Stimulated activated CD8-positive, alpha-beta memory T cell treated with anti-CD3 and anti-CD28 coated beads, Interleukin-12 subunit alpha, Interleukin-12 subunit beta, amount 100 ng/mL, for 1 hour (primary cell): ENCODE results near the gene SOS2.
"Not testable (repeated sequence)": the region's sequence is repeated elsewhere in the genome, so short reads cannot be mapped to it uniquely, and the experiment has no call there.

ENCODE experiments used
- DNase-seq: peaks from one replicate; pipeline ENCODE4 v3.0.0-alpha.2; 2020; ENCODE audit warnings: low read depth

Gene SOS2

DNA sequence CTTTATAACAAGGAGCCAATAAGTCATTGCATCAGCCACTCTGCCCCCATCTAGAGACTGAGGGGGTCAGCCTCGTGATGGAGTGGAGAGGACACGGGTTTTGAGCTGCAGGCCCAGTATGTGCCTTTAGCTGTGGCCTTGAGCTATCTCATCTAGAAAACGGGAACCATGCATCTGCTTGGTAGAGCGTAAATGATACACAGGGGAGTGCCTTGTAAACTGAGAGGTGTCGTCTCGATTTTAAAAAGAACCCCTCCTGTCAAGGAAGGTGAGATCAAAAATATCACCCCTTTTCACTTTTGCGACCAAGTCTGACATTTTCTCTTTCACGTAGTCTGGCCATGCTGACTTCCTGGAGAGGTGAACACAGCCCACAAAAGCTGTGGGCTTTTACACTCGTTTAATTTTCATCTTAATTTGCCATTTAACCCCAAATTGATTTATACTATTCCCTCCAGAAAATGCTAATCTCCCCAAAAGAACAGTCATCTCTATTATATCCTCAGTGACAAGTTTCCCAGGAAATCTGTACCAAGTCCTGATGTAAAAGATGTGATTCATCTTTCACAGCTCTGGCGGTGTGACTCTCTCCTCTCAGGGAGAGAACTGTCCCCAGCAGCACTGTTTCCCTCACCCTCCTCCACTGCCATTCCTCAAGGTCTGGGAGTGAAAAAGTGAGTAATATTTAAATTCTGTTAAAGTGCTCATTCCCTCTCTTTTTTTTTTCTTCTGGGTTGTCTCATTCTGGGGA, 145.6 kb downstream of the SOS2 start:
- DNase-seq = no peak

GRCh38 chr14:50084666-50085065, 146.7 kb downstream of the SOS2 start:
- DNase-seq = no peak

DNA sequence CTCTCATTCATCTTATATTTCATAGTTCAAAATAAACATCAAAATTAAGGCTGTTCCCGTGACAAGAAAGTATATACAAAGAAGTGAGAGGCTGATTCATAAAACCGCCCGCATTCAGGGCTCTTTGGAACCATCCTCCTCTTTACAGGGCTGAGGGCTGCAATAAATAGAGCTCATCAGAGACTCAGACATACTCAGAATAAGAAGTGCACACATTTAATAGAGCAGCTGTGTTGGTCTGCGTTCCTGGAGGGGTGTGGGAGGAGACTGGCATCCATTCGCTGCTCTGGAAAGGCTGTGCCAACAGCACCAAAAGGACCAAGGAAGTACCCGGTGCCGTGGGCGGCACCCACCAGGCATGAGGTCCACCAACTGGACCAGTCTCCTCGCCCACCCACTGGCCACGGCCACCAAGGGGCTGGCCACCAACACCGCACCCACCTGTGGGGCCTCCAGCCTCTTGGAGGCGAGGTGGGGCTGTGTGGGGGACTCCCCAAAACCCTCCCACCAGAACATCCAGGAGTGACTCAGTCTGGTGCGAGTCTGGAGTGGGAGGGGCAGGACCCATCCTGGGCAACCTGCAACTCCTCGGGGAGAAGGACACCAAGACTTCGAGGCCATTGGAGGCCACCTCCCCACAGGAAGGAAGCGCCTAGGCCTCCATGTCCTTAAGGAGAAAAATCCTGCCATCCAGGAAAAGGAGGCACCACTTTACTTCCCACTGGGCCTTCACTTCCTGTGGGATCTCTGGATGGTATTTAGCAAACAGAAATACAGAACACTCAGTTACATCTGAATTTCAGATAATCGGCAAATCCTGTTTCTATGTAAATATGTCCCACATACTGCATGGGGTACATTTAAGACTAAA, 147.7 kb downstream of the SOS2 start:
- DNase-seq = no peak

GRCh38 chr14:50082784-50083466, 148.5 kb downstream of the SOS2 start:
- peak; percentile 69 for DNase-seq

GRCh38 chr14:50082308-50082742, 149.1 kb downstream of the SOS2 start:
- DNase-seq = no peak

GRCh38 chr14:50079103-50079502, 152.3 kb downstream of the SOS2 start:
- DNase-seq = not testable (repeated sequence)

DNA sequence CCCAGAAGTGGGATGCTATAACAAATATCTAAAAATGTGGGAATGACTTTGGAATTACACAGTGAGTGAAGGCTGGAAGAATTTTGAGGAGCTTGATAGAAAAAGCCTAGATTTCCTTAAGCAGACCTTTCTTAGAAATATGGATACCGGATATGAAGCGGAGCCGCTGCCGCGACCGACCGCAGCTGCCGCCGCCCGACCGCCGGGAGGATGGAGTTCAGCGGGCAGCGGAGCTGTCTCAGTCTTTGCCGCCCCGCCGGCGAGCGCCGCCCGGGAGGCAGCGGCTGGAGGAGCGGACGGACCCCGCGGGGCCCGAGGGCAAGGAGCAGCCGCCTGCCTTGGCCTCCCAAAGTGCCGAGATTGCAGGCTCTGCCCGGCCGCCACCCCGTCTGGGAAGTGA, 157.7 kb downstream of the SOS2 start:
- not testable (repeated sequence) for DNase-seq

DNA sequence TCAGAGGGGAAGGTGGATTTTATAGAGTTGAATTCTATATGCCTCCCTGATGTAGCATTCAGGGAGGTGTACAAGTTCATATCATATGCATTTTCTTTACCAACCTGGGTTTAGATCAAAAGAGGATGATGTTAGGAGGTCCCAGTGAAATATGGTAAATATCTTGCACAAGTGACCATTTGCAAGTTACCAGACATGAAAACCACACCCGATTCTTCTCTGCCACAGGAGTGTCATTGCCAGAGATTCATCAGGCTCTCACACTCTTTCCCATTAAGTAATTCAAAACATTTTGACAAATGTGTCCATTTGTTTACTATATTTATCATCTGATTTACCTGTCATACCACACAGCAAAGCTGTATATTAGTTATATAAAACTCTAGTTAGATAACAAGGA, 159.0 kb downstream of the SOS2 start:
- no peak for DNase-seq

GRCh38 chr14:50070840-50071548, 160.4 kb downstream of the SOS2 start:
- DNase-seq = no peak

DNA sequence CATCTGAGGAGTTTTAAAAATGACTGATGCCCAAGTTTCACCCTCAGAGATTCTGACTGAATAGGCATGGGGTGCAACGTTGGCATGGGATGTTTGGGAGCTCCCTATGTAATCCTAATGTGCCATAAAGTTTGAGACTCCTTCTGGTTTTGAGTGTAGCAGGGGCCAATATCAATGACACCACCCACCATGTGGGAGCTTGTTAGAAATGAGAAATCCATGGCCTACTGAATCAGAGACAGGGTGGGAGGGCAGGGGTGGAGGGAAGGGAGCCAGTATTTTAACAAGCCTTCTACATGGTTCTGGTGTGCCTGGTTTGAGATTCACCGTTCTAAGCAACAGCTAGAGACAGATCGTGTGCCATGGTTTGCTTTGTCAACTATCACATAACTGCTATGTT, 161.1 kb downstream of the SOS2 start:
- no peak for DNase-seq

DNA sequence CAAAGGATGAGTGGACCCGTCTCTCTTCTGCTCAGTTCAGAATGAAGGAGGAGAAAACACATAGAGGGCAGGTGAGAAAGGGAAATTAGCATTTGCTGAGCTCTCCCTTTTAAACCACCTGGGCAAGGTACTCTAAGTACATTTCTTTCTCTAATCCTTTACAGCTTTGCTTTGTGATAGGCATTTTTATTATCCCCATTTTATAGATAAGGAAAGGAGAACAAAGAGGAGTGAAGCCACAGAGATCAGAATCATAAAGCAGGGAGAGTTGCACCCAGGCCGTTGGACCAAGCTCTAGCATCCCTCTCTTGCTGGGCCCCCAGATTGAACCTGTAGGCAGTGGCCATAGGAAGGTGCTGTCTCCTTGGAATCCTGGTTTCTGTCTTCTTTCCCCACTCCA, 162.1 kb downstream of the SOS2 start:
- no peak for DNase-seq

DNA sequence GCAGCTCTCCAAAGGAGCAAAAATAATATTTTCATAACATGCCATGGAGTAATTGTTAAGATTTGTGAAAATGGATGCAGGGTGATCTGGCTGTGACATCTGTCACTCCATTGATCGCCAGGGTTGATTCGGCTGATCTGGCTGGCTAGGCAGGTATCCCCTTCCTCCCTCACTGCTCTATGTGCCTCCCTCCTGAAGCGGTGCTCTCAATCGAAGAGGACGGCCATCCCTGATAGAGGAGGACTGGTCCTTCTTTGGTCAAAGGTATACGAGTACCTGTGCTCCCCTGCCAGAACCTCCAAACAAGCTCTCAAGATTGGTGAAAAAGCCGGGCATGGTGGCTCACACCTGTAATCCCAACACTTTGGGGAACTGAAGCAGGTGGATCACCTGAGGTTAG, 162.9 kb downstream of the SOS2 start:
- DNase-seq = no peak

DNA sequence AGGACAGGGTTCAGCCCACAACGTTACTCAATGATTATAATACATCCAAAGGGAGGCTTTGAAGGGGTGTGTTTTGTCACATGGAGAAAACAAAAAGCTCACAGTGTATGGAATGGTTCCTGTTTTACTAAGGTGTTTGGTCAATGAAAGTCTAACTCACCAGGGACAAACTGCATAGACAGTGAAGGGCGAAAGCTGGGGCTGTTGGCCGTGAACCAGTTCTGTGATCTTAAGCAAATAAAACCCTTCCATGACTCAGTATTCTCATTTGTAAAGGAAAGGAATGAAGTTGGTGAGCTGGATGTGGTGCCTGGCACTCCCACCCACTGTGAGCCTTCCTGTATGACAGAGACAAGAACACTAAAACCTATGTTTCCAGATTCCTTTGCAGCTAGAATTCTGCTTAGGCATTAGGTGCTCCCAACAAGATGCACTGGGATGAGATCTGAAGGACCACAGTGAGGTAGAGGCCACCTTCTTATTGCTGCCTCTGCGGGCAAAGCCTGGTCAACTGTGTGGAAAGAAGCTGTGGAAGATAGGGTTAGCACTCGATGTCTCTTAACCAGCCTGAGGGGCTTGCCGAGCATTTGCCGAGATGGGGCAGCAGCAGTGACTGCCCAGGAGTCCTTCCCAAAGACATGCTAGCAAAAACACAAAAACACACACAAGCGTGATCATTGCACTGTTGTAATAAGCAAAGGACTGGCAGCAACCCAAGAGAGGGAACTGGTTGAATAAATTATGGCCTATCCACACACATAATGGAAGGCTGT, 163.5 kb downstream of the SOS2 start:
- no peak for DNase-seq
